Lower lobe of right lung (tissue), 2 donors: ENCODE measurements around the gene SFXN3. TPM values are rescaled to one million over a fixed set of nuclear protein-coding genes. Genes with fewer than 3 reads are reported as not detected.

Experiments
- ATAC-seq, 2 donors: fragments of 200-7000 bp; cut with Tn5 transposase; one replicate each; pipeline ENCODE4 v1.9.1; 2020 to 2022; ENCODE audit warnings: mild to moderate bottlenecking in 2 of 2, moderate library complexity in 2 of 2
- DNase-seq: peaks from one replicate; pipeline ENCODE4 v3.0.0-alpha.2; 2020
- H3K27ac ChIP-seq: fragments of 200-600 bp; one replicate; pipeline ENCODE4 v1.8.0; 2022
- H3K27me3 ChIP-seq: fragments of 200-600 bp; one replicate; pipeline ENCODE4 v1.8.0; 2022; ENCODE audit warnings: low read depth
- H3K36me3 ChIP-seq: fragments of 200-600 bp; one replicate; pipeline ENCODE4 v1.8.0; 2022; ENCODE audit warnings: mild to moderate bottlenecking
- H3K4me1 ChIP-seq: fragments of 200-600 bp; one replicate; pipeline ENCODE4 v1.8.0; 2022
- H3K4me3 ChIP-seq: fragments of 200-600 bp; one replicate; pipeline ENCODE4 v1.8.0; 2022; ENCODE audit warnings: mild to moderate bottlenecking
- H3K9me3 ChIP-seq: fragments of 200-600 bp; one replicate; pipeline ENCODE4 v1.8.0; 2022
- CTCF ChIP-seq: fragments of 200-600 bp; IDR thresholded peaks from one replicate; pipeline ENCODE4 v1.8.0; 2022; ENCODE audit warnings: antibody characterized with exemption, mild to moderate bottlenecking
- intact Hi-C: fragments of 100-400 bp; cut with DNase I; formaldehyde crosslinking; loops from one replicate; pipeline ENCODE4 v1.11.0; 2022
- total RNA-seq: library from RNA; stranded (reverse); fragmentation: NEBNext Ultra II Directional; extraction: Animal tissue kit (Norgen Biotek cat#: 25700); gene quantifications from one replicate; pipeline ENCODE4 v1.2.1, GENCODE V29; 2021
- donor health status: DM: no; HTN: yes; CAD: no; lungs with severe emphysema.

Gene SFXN3
- total RNA-seq, 1 donor from 2014 or later, result 57.8 TPM

GRCh38 chr10:101022967-101023705, 7.9 kb upstream of the SFXN3 start:
- intact Hi-C loops, result no loop called here
- ATAC-seq, result no peak

GRCh38 chr10:101027106-101027720, 3.8 kb upstream of the SFXN3 start:
- DNase-seq, result no peak
- no peak overlapping the region for H3K27ac ChIP-seq
- H3K9me3 ChIP-seq, result no peaks in the 10 kb centered on the region
- H3K4me3 ChIP-seq, result no peak overlapping the region
- ATAC-seq, result no peak
- TF ChIP-seq CTCF, result no peak
- peaks cover 6% of the 10 kb centered on the region for H3K4me1 ChIP-seq
- no peaks in the 10 kb centered on the region for H3K27me3 ChIP-seq
- no peaks in the 10 kb centered on the region for H3K36me3 ChIP-seq
- intact Hi-C loops, result no loop called here

More at GRCh38 chr10:101022967-101023705, 7.9 kb upstream of the SFXN3 start:
- Histone ChIP-seq H3K9me3 (no peaks in the 10 kb centered on the region), H3K36me3 (no peaks in the 10 kb centered on the region), H3K4me3 (no peak overlapping the region), H3K27ac (no peak overlapping the region), H3K4me1 (peaks cover 12% of the 10 kb centered on the region), H3K27me3 (peaks cover 7% of the 10 kb centered on the region)
- no peak for TF ChIP-seq CTCF
- DNase-seq, result no peak

GRCh38 chr10:101028446-101029337, 2.3 kb upstream of the SFXN3 start:
- ATAC-seq (no peak), DNase-seq (no peak)
- peaks cover 17% of the 10 kb centered on the region for H3K4me1 ChIP-seq
- no peaks in the 10 kb centered on the region for H3K27me3 ChIP-seq
- no peak overlapping the region for H3K4me3 ChIP-seq
- no peak overlapping the region for H3K27ac ChIP-seq
- intact Hi-C loops, result no loop called here
- H3K36me3 ChIP-seq, result no peaks in the 10 kb centered on the region
- TF ChIP-seq CTCF, result no peak
- H3K9me3 ChIP-seq, result no peaks in the 10 kb centered on the region

- Histone ChIP-seq H3K36me3 (peaks cover 3% of the 10 kb centered on the region), H3K4me3 (no peak overlapping the region), H3K4me1 (peaks cover 20% of the 10 kb centered on the region), H3K27me3 (no peaks in the 10 kb centered on the region), H3K27ac (no peak overlapping the region), H3K9me3 (no peaks in the 10 kb centered on the region)
- TF ChIP-seq CTCF, result no peak
- DNase-seq (no peak), ATAC-seq (no peak)
- intact Hi-C loops, result no loop called here
Measured at GRCh38 chr10:101029520-101030295, 1.3 kb upstream of the SFXN3 start.
